GM23338 (cell line): ENCODE data around the gene CACNB4. TPM values are rescaled to one million over a fixed set of nuclear protein-coding genes. Genes with fewer than 3 reads are reported as not detected.

Experiments
- ATAC-seq: fragments of 200-7000 bp; cut with Tn5 transposase; 3 replicates; pipeline ENCODE4 v1.9.1; 2020
- DNase-seq: peaks from one replicate; pipeline ENCODE4 v3.0.0-alpha.2; 2015; ENCODE audit warnings: low spot score
- H2AFZ ChIP-seq: fragments of 200-600 bp; sonication (generic); 2 replicates; pipeline ENCODE4 v1.8.0; 2016; ENCODE audit warnings: antibody characterized with exemption, mild to moderate bottlenecking, moderate library complexity
- H3F3A ChIP-seq: fragments of 200-600 bp; sonication (generic); replicated peaks from 2 replicates; pipeline ENCODE4 v1.8.0; 2017; ENCODE audit warnings: antibody characterized with exemption, mixed run types, low read depth
- H3K27ac ChIP-seq: fragments of 200-600 bp; sonication (generic); 2 replicates; pipeline ENCODE4 v1.6.1; 2016; ENCODE audit warnings: low read depth
- H3K27me3 ChIP-seq: fragments of 200-600 bp; sonication (generic); 2 replicates; pipeline ENCODE4 v1.8.0; 2016; ENCODE audit warnings: mild to moderate bottlenecking, mixed run types, moderate library complexity; ENCODE audit not compliant: insufficient read depth
- H3K36me3 ChIP-seq: fragments of 200-600 bp; sonication (generic); 2 replicates; pipeline ENCODE4 v1.8.0; 2016; ENCODE audit warnings: mild to moderate bottlenecking; ENCODE audit not compliant: insufficient read depth
- H3K4me1 ChIP-seq: fragments of 200-600 bp; sonication (generic); 2 replicates; pipeline ENCODE4 v1.8.0; 2016; ENCODE audit warnings: mild to moderate bottlenecking, moderate library complexity; ENCODE audit not compliant: insufficient read depth
- H3K4me2 ChIP-seq: fragments of 200-600 bp; sonication (generic); 2 replicates; pipeline ENCODE4 v1.7.1; 2017; ENCODE audit warnings: mixed run types
- H3K4me3 ChIP-seq: fragments of 200-600 bp; sonication (generic); 2 replicates; pipeline ENCODE4 v1.6.1; 2016; ENCODE audit warnings: mixed run types
- H3K79me2 ChIP-seq: fragments of 200-600 bp; sonication (generic); replicated peaks from 2 replicates; pipeline ENCODE4 v1.8.0; 2017; ENCODE audit warnings: mild to moderate bottlenecking; ENCODE audit not compliant: insufficient read depth
- H3K9me2 ChIP-seq: fragments of 200-600 bp; sonication (generic); 2 replicates; pipeline ENCODE4 v1.8.0; 2017; ENCODE audit not compliant: insufficient read depth
- H4K20me1 ChIP-seq: fragments of 200-600 bp; sonication (generic); replicated peaks from 2 replicates; pipeline ENCODE4 v1.8.0; 2017; ENCODE audit warnings: mild to moderate bottlenecking; ENCODE audit not compliant: insufficient read depth
- H3K27ac Mint-ChIP-seq: 2 replicates; pipeline ENCODE4 v1.8.0; 2020; ENCODE audit warnings: inconsistent platforms, mild to moderate bottlenecking, moderate library complexity, mixed read lengths
- H3K27me3 Mint-ChIP-seq: 3 replicates; pipeline ENCODE4 v1.8.0; 2022; ENCODE audit warnings: low read depth, mild to moderate bottlenecking, moderate library complexity, mixed read lengths, inconsistent platforms; ENCODE audit not compliant: insufficient read depth, poor library complexity
- H3K36me3 Mint-ChIP-seq: 3 replicates; pipeline ENCODE4 v1.8.0; 2021; ENCODE audit warnings: low read depth, mild to moderate bottlenecking, inconsistent platforms, moderate library complexity, mixed read lengths
- H3K4me1 Mint-ChIP-seq: 3 replicates; pipeline ENCODE4 v1.8.0; 2020; ENCODE audit warnings: mild to moderate bottlenecking, inconsistent platforms, mixed read lengths
- H3K4me3 Mint-ChIP-seq: 3 replicates; pipeline ENCODE4 v1.8.0; 2021; ENCODE audit warnings: moderate library complexity, mild to moderate bottlenecking, inconsistent platforms, mixed read lengths
- H3K9me3 Mint-ChIP-seq: 3 replicates; pipeline ENCODE4 v1.8.0; 2020; ENCODE audit warnings: moderate library complexity, mild to moderate bottlenecking, inconsistent platforms, mixed read lengths
- CTCF ChIP-seq, 2 experiments: fragments of 200-600 bp in 1 of 2; sonication (generic) in 1 of 2; conservative IDR thresholded peaks; 2 replicates each; pipeline versions ENCODE4 v1.5.1 to v1.6.1; 2016 to 2017; ENCODE audit warnings: antibody characterized with exemption in 2 of 2, low read depth in 2 of 2, mild to moderate bottlenecking in 2 of 2, moderate library complexity in 1 of 2
- ETS1 ChIP-seq: IDR thresholded peaks from 2 replicates; pipeline ENCODE4 v1.6.1; 2016; ENCODE audit warnings: antibody characterized with exemption
- EZH2phosphoT487 ChIP-seq: fragments of 200-600 bp; sonication (generic); IDR thresholded peaks from one replicate; pipeline ENCODE4 v1.8.1; 2018; ENCODE audit warnings: antibody characterized with exemption; ENCODE audit not compliant: unreplicated experiment
- JUNB ChIP-seq: IDR thresholded peaks from one replicate; pipeline ENCODE4 v1.6.1; 2016; ENCODE audit warnings: antibody characterized with exemption; ENCODE audit not compliant: unreplicated experiment
- NANOG ChIP-seq: IDR thresholded peaks from 2 replicates; pipeline ENCODE4 v1.6.1; 2016; ENCODE audit warnings: antibody characterized with exemption, borderline replicate concordance
- REST ChIP-seq: IDR thresholded peaks from one replicate; pipeline ENCODE4 v1.6.1; 2018; ENCODE audit warnings: antibody characterized with exemption; ENCODE audit not compliant: unreplicated experiment
- STAT1 ChIP-seq: IDR thresholded peaks from one replicate; pipeline ENCODE4 v1.6.1; 2016; ENCODE audit warnings: antibody characterized with exemption; ENCODE audit not compliant: unreplicated experiment
- ZNF331 ChIP-seq: fragments of 250-450 bp; sonication (Bioruptor Pico); IDR thresholded peaks from 2 replicates; pipeline ENCODE4 v1.5.0; 2020; ENCODE audit warnings: low read depth, mild to moderate bottlenecking, moderate library complexity
- polyA plus RNA-seq: library from polyadenylated mRNA; unstranded; fragments of >200 nt; fragmentation: Nextera tagmentation; extraction: Ambion mirVana; gene quantifications from 2 replicates; pipeline ENCODE4 v1.2.1, GENCODE V29; 2016
- total RNA-seq: library from RNA; depleted of rRNA; stranded (reverse); fragments of >200 nt; shearing (Covaris generic); gene quantifications from 2 replicates; pipeline ENCODE4 v1.2.3, GENCODE V29; 2014

The CACNB4 gene
- total and polyA plus RNA-seq, 2 experiments from 2014 or later: 4.0 to 9.8 TPM

- Histone ChIP-seq H2AFZ (no peak overlapping the region), H3K4me2 (no peak overlapping the region), H3K4me1 (peaks cover 9% of the 10 kb centered on the region), H3F3A (no peaks in the 10 kb centered on the region), H3K79me2 (no peaks in the 10 kb centered on the region), H3K9me2 (no peaks in the 10 kb centered on the region; the same call in 1 of the 2 replicates), H3K27me3 (no peaks in the 10 kb centered on the region), H3K27ac (no peak overlapping the region), H3K36me3 (peaks cover 11% of the 10 kb centered on the region; the same call in 1 of the 2 replicates), H4K20me1 (no peaks in the 10 kb centered on the region; the same call in 1 of the 2 replicates), H3K4me3 (no peak overlapping the region)
- H3K27me3 Mint-ChIP-seq: no peaks in the 10 kb centered on the region
- H3K36me3 Mint-ChIP-seq: peaks cover 16% of the 10 kb centered on the region; the same call in 2 of the 3 replicates
- H3K4me1 Mint-ChIP-seq: peaks cover 17% of the 10 kb centered on the region
- no peak overlapping the region for H3K4me3 Mint-ChIP-seq
- DNase-seq (no peak), ATAC-seq (no peak)
- H3K27ac Mint-ChIP-seq: no peak overlapping the region
- TF ChIP-seq EZH2phosphoT487: no peak
- no peak for TF ChIP-seq ETS1
- TF ChIP-seq REST: no peak
- no peak for TF ChIP-seq CTCF (conservative IDR thresholded peaks at IDR 0.05; ENCODE audit: low read depth in 2 of 2)
- TF ChIP-seq STAT1: no peak
- H3K9me3 Mint-ChIP-seq: peaks cover 19% of the 10 kb centered on the region
Measured at GRCh38 chr2:151945186-151945585, 153.7 kb downstream of the CACNB4 start.

GRCh38 chr2:151943461-151943860 is 155.4 kb downstream of the CACNB4 start:
- peaks cover 9% of the 10 kb centered on the region for H3K4me1 ChIP-seq
- Mint-ChIP-seq H3K4me3 (no peak overlapping the region), H3K36me3 (peaks cover 16% of the 10 kb centered on the region; the same call in 2 of the 3 replicates), H3K9me3 (peaks cover 19% of the 10 kb centered on the region), H3K27me3 (no peaks in the 10 kb centered on the region), H3K4me1 (peaks cover 17% of the 10 kb centered on the region), H3K27ac (no peak overlapping the region)
- H3F3A ChIP-seq: no peaks in the 10 kb centered on the region
- H3K27me3 ChIP-seq: no peaks in the 10 kb centered on the region
- H3K9me2 ChIP-seq: no peaks in the 10 kb centered on the region; the same call in 1 of the 2 replicates
- DNase-seq (no peak), ATAC-seq (no peak)
- no peak overlapping the region for H2AFZ ChIP-seq
- no peak overlapping the region for H3K4me3 ChIP-seq
- no peaks in the 10 kb centered on the region for H3K79me2 ChIP-seq
- no peak overlapping the region for H3K4me2 ChIP-seq
- H3K27ac ChIP-seq: no peak overlapping the region
- peaks cover 11% of the 10 kb centered on the region; the same call in 1 of the 2 replicates for H3K36me3 ChIP-seq
- H4K20me1 ChIP-seq: no peaks in the 10 kb centered on the region
- TF ChIP-seq NANOG (no peak), STAT1 (no peak), ZNF331 (CRISPR knock-in tag) (no peak), ETS1 (no peak), JUNB (no peak), EZH2phosphoT487 (no peak), REST (no peak)
